Measurements from ENCODE around the gene PPP1CA. TPM values are rescaled to one million over a fixed set of nuclear protein-coding genes. Genes with fewer than 3 reads are reported as not detected.

Gene PPP1CA
- total RNA-seq, 2 donors from 2014 or later: 220 to 322 TPM

GRCh38 chr11:67415501-67416304, 14.0 kb upstream of the PPP1CA start, which contains the start of gene CARNS1:
TSS of gene CARNS1 (plus strand) at chr11:67415678. CDS start at chr11:67416200, 522 bp downstream.
- peak; percentile 28 for ATAC-seq (replicated peaks)
- Mint-ChIP-seq H3K36me3 (ENCODE audit: low read depth) (peaks cover 4% of the 10 kb centered on the region), H3K27ac (peak within 1 kb of the TSS; percentile 86), H3K4me3 (peak within 1 kb of the TSS; percentile 80), H3K9me3 (no peaks in the 10 kb centered on the region), H3K27me3 (no peaks in the 10 kb centered on the region), H3K4me1 (peaks cover 31% of the 10 kb centered on the region)

DNA sequence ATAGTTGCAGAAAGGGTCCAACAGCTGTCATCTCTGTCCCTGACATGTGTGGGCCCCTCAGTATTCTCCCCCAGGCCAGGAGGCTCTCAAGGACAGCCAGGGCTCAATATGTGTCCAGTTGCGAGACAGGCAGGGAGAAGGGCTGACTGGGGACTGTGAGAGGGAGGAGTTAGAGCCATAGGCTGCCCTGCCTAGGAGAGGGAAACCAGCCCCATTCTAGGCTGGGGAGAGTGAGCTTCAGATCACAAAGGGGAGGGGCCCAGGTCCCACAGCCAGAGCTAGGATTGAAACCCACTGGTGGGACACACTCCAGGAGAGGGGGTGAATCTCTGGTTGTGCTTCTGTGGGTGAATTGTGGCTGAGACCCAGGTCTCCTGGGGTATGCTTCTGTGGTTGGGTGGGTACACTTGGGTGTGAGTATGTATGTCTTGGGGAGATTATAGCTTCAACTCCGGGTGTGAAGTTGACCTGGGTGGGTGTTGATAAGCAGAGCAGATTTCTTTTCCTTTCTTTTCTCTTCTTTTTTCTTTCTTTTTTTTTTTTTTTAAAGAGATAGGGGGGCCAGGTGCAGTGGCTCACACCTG, 11.7 kb upstream of the PPP1CA start:
- Mint-ChIP-seq H3K27ac (peak overlapping the region; percentile 75), H3K9me3 (no peaks in the 10 kb centered on the region), H3K4me3 (no peak overlapping the region), H3K36me3 (ENCODE audit: low read depth) (peaks cover 22% of the 10 kb centered on the region), H3K27me3 (no peaks in the 10 kb centered on the region), H3K4me1 (peaks cover 39% of the 10 kb centered on the region)
- ATAC-seq (replicated peaks): no peak

DNA sequence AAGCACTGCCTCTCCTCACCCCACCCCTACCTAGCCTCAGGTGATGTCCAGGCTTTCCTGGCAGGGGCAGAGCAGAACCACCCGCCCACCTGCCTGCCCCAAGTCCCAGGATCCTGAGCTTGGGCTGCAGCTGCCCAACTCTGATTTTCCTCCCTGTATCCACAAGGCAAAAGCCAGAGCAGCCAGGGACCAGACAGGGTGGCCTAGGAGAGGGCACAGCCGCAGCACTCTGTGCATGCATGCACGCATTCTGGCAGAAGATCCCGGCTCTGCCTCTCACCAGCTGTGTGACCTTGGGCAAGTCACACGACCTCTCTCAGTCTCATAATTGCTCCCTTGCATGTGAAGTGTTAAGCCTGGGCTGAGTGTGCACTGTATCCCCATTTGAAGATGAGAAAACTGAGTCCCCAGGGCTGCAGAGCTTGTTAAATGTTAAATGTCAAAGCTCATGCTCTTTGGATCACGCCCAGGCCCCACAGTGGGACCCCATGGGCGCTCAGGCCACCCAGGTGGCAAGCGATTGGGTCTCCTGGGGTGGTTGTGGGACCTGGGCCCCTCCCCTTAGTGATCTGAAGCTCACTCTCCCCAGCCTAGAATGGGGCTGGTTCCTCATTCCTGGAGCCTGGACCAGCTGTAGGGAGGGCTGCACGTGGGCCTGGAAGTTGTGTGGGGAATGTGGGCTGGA, 11.0 kb upstream of the PPP1CA start:
- Mint-ChIP-seq H3K9me3 (no peaks in the 10 kb centered on the region), H3K36me3 (ENCODE audit: low read depth) (peaks cover 29% of the 10 kb centered on the region), H3K27ac (peak overlapping the region; percentile 75), H3K4me3 (no peak overlapping the region), H3K4me1 (peaks cover 42% of the 10 kb centered on the region), H3K27me3 (no peaks in the 10 kb centered on the region)
- ATAC-seq (replicated peaks): no peak

DNA sequence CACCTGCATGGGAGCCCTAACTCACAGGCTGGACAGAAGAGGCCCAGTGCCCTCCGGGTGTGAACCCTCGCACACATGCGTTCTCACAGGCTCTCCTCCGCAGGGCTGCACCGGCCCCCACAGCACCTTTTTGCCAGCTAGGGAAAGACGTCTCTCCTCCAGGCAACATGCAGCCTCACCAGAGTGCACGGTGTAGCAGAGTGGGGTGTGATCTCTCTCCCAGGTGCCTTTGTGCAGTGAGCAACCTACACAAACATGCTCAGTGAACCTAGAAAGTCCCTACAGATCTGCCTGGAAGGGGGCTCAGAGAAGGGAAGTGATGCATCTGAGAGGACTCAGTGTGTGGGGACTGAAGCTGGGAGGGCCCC, 10.1 kb upstream of the PPP1CA start:
- peaks cover 46% of the 10 kb centered on the region for H3K4me1 Mint-ChIP-seq
- H3K4me3 Mint-ChIP-seq: no peak overlapping the region
- no peaks in the 10 kb centered on the region for H3K27me3 Mint-ChIP-seq
- ATAC-seq (replicated peaks): no peak
- peaks cover 38% of the 10 kb centered on the region for H3K36me3 Mint-ChIP-seq (ENCODE audit: low read depth)
- H3K27ac Mint-ChIP-seq: peak overlapping the region; percentile 75
- no peaks in the 10 kb centered on the region for H3K9me3 Mint-ChIP-seq

- H3K27ac Mint-ChIP-seq: peak overlapping the region; percentile 70
- H3K4me3 Mint-ChIP-seq: peak overlapping the region; percentile 98
- H3K4me1 Mint-ChIP-seq: peaks cover 46% of the 10 kb centered on the region
- peaks cover 44% of the 10 kb centered on the region for H3K36me3 Mint-ChIP-seq (ENCODE audit: low read depth)
- no peak for ATAC-seq (replicated peaks)
- no peaks in the 10 kb centered on the region for H3K9me3 Mint-ChIP-seq
- H3K27me3 Mint-ChIP-seq: no peaks in the 10 kb centered on the region
Measured at GRCh38 chr11:67410984-67411784, 9.5 kb upstream of the PPP1CA start.

- Mint-ChIP-seq H3K4me3 (peak overlapping the region; percentile 98), H3K36me3 (ENCODE audit: low read depth) (peaks cover 52% of the 10 kb centered on the region), H3K9me3 (no peaks in the 10 kb centered on the region), H3K27ac (peak overlapping the region; percentile 70), H3K4me1 (peaks cover 44% of the 10 kb centered on the region), H3K27me3 (no peaks in the 10 kb centered on the region)
- ATAC-seq (replicated peaks): no peak
Measured at GRCh38 chr11:67410369-67410831, 8.7 kb upstream of the PPP1CA start.

GRCh38 chr11:67409781-67410368, 8.2 kb upstream of the PPP1CA start:
- H3K36me3 Mint-ChIP-seq (ENCODE audit: low read depth): peaks cover 57% of the 10 kb centered on the region
- peak overlapping the region; percentile 98 for H3K4me3 Mint-ChIP-seq
- H3K27me3 Mint-ChIP-seq: no peaks in the 10 kb centered on the region
- H3K9me3 Mint-ChIP-seq: no peaks in the 10 kb centered on the region
- H3K27ac Mint-ChIP-seq: peak overlapping the region; percentile 70
- ATAC-seq (replicated peaks): no peak
- H3K4me1 Mint-ChIP-seq: peaks cover 44% of the 10 kb centered on the region

DNA sequence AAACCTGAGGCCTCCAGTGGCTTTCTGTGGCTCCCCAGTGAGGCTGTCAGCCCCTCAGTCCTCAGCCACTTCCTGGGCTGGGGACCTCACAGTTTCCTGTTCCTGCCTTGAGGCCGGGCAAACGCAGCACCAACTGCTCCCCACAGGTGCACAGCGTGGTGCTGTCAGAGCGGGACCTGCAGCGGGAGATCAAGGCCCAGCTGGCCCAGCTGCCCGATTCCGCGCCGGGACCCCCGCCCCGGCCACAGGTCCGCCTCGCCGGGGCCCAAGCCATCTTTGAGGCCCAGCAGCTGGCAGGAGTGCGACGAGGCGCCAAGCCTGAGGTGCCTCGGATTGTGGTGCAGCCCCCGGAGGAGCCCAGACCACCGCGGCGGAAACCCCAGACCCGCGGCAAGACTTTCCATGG, 7.6 kb upstream of the PPP1CA start:
- Mint-ChIP-seq H3K36me3 (ENCODE audit: low read depth) (peaks cover 63% of the 10 kb centered on the region), H3K27ac (peak overlapping the region; percentile 70), H3K4me3 (peak overlapping the region; percentile 98), H3K27me3 (no peaks in the 10 kb centered on the region), H3K9me3 (no peaks in the 10 kb centered on the region), H3K4me1 (peaks cover 44% of the 10 kb centered on the region)
- peak; percentile 65 for ATAC-seq (replicated peaks)

- Mint-ChIP-seq H3K4me1 (peaks cover 44% of the 10 kb centered on the region), H3K9me3 (no peaks in the 10 kb centered on the region), H3K27ac (peak overlapping the region; percentile 84), H3K27me3 (no peaks in the 10 kb centered on the region), H3K36me3 (ENCODE audit: low read depth) (peaks cover 68% of the 10 kb centered on the region), H3K4me3 (peak overlapping the region; percentile 98)
- ATAC-seq (replicated peaks): peak; percentile 13
Measured at GRCh38 chr11:67408437-67409200, 7.0 kb upstream of the PPP1CA start.

GRCh38 chr11:67407688-67408163, 6.1 kb upstream of the PPP1CA start:
- no peak for ATAC-seq (replicated peaks)
- Mint-ChIP-seq H3K27ac (peak overlapping the region; percentile 84), H3K4me3 (peak overlapping the region; percentile 98), H3K36me3 (ENCODE audit: low read depth) (peaks cover 72% of the 10 kb centered on the region), H3K4me1 (peaks cover 38% of the 10 kb centered on the region), H3K9me3 (no peaks in the 10 kb centered on the region), H3K27me3 (no peaks in the 10 kb centered on the region)

- H3K27me3 Mint-ChIP-seq: no peaks in the 10 kb centered on the region
- peak overlapping the region; percentile 98 for H3K4me3 Mint-ChIP-seq
- no peaks in the 10 kb centered on the region for H3K9me3 Mint-ChIP-seq
- H3K36me3 Mint-ChIP-seq (ENCODE audit: low read depth): peaks cover 72% of the 10 kb centered on the region
- peak; percentile 3 for ATAC-seq (replicated peaks)
- peak overlapping the region; percentile 74 for H3K27ac Mint-ChIP-seq
- peaks cover 32% of the 10 kb centered on the region for H3K4me1 Mint-ChIP-seq
Measured at GRCh38 chr11:67406969-67407687, 5.5 kb upstream of the PPP1CA start.

- H3K27ac Mint-ChIP-seq: peak overlapping the region; percentile 74
- peaks cover 72% of the 10 kb centered on the region for H3K36me3 Mint-ChIP-seq (ENCODE audit: low read depth)
- H3K9me3 Mint-ChIP-seq: no peaks in the 10 kb centered on the region
- H3K4me3 Mint-ChIP-seq: peak overlapping the region; percentile 98
- H3K4me1 Mint-ChIP-seq: peaks cover 29% of the 10 kb centered on the region
- H3K27me3 Mint-ChIP-seq: no peaks in the 10 kb centered on the region
- no peak for ATAC-seq (replicated peaks)
Measured at GRCh38 chr11:67406420-67406968, 4.8 kb upstream of the PPP1CA start.
